Spleen (tissue), 7 donors: ENCODE results near the gene PRKACA.

Experiments used
- POLR2A ChIP-seq, 3 donors: fragments of 450-650 bp; IDR thresholded peaks; one replicate each; pipeline ENCODE4 v1.5.1; 2017; ENCODE audit warnings: antibody characterized with exemption in 3 of 3, mild to moderate bottlenecking in 1 of 3
- POLR2AphosphoS5 ChIP-seq, 3 donors: sonication (generic); formaldehyde crosslinking; IDR thresholded peaks; one replicate each; pipeline ENCODE4 v1.5.1; 2017; ENCODE audit warnings: antibody characterized with exemption in 3 of 3
- TF ChIP-seq, protein P1 (sequence below), 11 experiments: fragments of 200-600 bp in 7 of 11; fragments of 450-650 bp in 4 of 11; sonication (generic) in 4 of 11; IDR thresholded peaks in 8 of 11; conservative IDR thresholded peaks in 3 of 11; 1 replicate in 7 of 11; 2 replicates in 4 of 11; pipeline versions ENCODE4 v1.4.0 to v1.8.0; 2016 to 2021; ENCODE audit warnings: antibody characterized with exemption in 11 of 11, inconsistent platforms in 4 of 11, mild to moderate bottlenecking in 1 of 11
- donor health status: DM: no; HTN: no; CAD: no; lungs with moderate emphysema.
- donor health status: DM: no; HTN: no; CAD: no.
- donor health status: DM: no; HTN: no; CAD: no.

DNA sequence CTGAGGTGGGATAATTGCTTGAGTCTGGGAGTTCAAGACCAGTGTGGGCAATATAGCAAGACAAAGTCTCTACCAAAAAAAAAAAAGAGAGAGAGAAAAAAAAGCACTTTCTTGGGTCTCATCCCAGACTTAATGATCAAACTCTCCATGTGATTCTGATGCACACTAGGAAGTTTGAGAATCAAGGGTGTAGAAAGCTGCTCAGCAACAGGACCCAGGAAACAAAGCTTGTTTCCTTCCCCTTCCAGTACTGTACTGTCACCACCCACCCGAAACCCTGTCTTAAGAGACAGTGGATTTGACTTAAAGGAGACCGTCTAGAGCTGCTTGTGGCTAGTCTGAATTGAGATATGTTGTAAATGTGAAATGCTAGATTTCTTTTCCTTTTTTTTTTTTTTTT, 39.2 kb downstream of the PRKACA start:
- TF ChIP-seq, protein P1, sequence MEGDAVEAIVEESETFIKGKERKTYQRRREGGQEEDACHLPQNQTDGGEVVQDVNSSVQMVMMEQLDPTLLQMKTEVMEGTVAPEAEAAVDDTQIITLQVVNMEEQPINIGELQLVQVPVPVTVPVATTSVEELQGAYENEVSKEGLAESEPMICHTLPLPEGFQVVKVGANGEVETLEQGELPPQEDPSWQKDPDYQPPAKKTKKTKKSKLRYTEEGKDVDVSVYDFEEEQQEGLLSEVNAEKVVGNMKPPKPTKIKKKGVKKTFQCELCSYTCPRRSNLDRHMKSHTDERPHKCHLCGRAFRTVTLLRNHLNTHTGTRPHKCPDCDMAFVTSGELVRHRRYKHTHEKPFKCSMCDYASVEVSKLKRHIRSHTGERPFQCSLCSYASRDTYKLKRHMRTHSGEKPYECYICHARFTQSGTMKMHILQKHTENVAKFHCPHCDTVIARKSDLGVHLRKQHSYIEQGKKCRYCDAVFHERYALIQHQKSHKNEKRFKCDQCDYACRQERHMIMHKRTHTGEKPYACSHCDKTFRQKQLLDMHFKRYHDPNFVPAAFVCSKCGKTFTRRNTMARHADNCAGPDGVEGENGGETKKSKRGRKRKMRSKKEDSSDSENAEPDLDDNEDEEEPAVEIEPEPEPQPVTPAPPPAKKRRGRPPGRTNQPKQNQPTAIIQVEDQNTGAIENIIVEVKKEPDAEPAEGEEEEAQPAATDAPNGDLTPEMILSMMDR (IDR thresholded peaks at IDR 0.05 in 8 of 11, conservative IDR thresholded peaks at IDR 0.05 in 3 of 11), result no peak
- TF ChIP-seq POLR2A (IDR thresholded peaks at IDR 0.05) (no peak), POLR2AphosphoS5 (IDR thresholded peaks at IDR 0.05) (no peak)
